DND-41 (cell line): Measurements from ENCODE around the gene COL26A1.
A peak's percentile ranks its signal among the peaks of the same experiment; 100 is the strongest.

ENCODE experiments used
- ATAC-seq: fragments of 200-7000 bp; cut with Tn5 transposase; 3 replicates; pipeline ENCODE4 v1.9.1; 2021; ENCODE audit warnings: low read depth; ENCODE audit not compliant: insufficient read depth
- DNase-seq: peaks from one replicate; pipeline ENCODE4 v3.0.0-alpha.2; 2020
- H2AFZ ChIP-seq: 2 replicates; pipeline ENCODE4 v1.6.0; 2012; ENCODE audit warnings: low read depth, low read length
- H3K27ac ChIP-seq: 2 replicates; pipeline ENCODE4 v1.5.1; 2012; ENCODE audit warnings: low read length, inconsistent platforms
- H3K27me3 ChIP-seq: fragments of 200-600 bp; sonication (generic); 2 replicates; pipeline ENCODE4 v1.6.0; 2012; ENCODE audit warnings: low read length, mild to moderate bottlenecking, inconsistent platforms; ENCODE audit not compliant: insufficient read depth, poor library complexity
- H3K36me3 ChIP-seq: 2 replicates; pipeline ENCODE4 v1.5.1; 2012; ENCODE audit warnings: low read length, inconsistent platforms; ENCODE audit not compliant: insufficient read depth
- H3K4me1 ChIP-seq: 2 replicates; pipeline ENCODE4 v1.5.1; 2012; ENCODE audit warnings: mild to moderate bottlenecking, low read length; ENCODE audit not compliant: insufficient read depth
- H3K4me2 ChIP-seq: 2 replicates; pipeline ENCODE4 v1.6.0; 2012; ENCODE audit warnings: mild to moderate bottlenecking, moderate library complexity, low read length, inconsistent platforms; ENCODE audit not compliant: insufficient read depth
- H3K4me3 ChIP-seq, 2 experiments: fragments of 200-600 bp in 1 of 2; shearing (Covaris generic) in 1 of 2; 2 replicates each; pipeline ENCODE4 v1.5.1; 2012 to 2016; ENCODE audit warnings: inconsistent platforms in 2 of 2, low read length in 2 of 2, mild to moderate bottlenecking in 2 of 2, low read depth in 1 of 2, moderate library complexity in 1 of 2
- H3K79me2 ChIP-seq: 2 replicates; pipeline ENCODE4 v1.6.0; 2012; ENCODE audit warnings: low read length, inconsistent platforms; ENCODE audit not compliant: insufficient read depth
- H3K9ac ChIP-seq: 2 replicates; pipeline ENCODE4 v1.6.0; 2012; ENCODE audit warnings: low read depth, mild to moderate bottlenecking, inconsistent platforms, low read length, moderate library complexity
- H3K9me3 ChIP-seq: 2 replicates; pipeline ENCODE4 v1.5.1; 2012; ENCODE audit warnings: low read length, moderate library complexity, mild to moderate bottlenecking, inconsistent platforms; ENCODE audit not compliant: insufficient read depth, severe bottlenecking
- H4K20me1 ChIP-seq: 2 replicates; pipeline ENCODE4 v1.6.0; 2012; ENCODE audit warnings: low read length; ENCODE audit not compliant: insufficient read depth
- EZH2 ChIP-seq: IDR thresholded peaks from 3 replicates; pipeline ENCODE4 v1.6.1; 2012; ENCODE audit warnings: borderline replicate concordance, low read depth, mild to moderate bottlenecking, moderate library complexity, low read length, inconsistent platforms; ENCODE audit not compliant: severe bottlenecking
- TF ChIP-seq, protein P1 (sequence below): IDR thresholded peaks from 2 replicates; pipeline ENCODE4 v1.5.1; 2012; ENCODE audit warnings: borderline replicate concordance, low read length, moderate library complexity, mild to moderate bottlenecking; ENCODE audit not compliant: poor library complexity, severe bottlenecking; ENCODE audit errors: extremely low read depth

Gene COL26A1

DNA sequence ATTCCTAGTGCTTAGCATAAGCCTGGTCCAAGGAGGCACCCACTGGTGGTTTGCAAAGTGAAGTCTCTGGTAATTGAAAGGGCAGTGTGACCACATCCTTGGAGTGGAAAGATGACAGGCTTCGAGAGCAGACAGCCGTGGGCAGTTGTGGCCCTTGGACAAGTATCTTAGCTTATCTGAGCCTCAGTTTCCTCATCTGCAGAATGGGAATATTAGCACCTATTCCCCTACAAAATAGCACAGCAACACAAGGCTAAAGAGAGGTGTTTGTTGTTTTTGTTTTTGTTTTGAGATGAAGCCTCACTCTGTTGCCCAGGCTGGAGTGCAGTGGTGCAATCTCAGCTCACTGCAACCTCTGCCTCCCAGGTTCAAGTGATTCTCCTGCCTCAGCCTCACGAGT, 237.1 kb downstream of the COL26A1 start:
- Histone ChIP-seq H4K20me1 (no peaks in the 10 kb centered on the region; the same call in 1 of the 2 replicates), H3K36me3 (no peaks in the 10 kb centered on the region), H3K79me2 (no peaks in the 10 kb centered on the region), H3K4me3 (no peak overlapping the region), H3K27ac (no peak overlapping the region), H2AFZ (no peak overlapping the region), H3K9ac (no peak overlapping the region), H3K9me3 (no peaks in the 10 kb centered on the region), H3K27me3 (no peaks in the 10 kb centered on the region), H3K4me2 (no peak overlapping the region), H3K4me1 (peaks cover 3% of the 10 kb centered on the region)
- no peak for DNase-seq
- ATAC-seq: no peak
- TF ChIP-seq, protein P1, sequence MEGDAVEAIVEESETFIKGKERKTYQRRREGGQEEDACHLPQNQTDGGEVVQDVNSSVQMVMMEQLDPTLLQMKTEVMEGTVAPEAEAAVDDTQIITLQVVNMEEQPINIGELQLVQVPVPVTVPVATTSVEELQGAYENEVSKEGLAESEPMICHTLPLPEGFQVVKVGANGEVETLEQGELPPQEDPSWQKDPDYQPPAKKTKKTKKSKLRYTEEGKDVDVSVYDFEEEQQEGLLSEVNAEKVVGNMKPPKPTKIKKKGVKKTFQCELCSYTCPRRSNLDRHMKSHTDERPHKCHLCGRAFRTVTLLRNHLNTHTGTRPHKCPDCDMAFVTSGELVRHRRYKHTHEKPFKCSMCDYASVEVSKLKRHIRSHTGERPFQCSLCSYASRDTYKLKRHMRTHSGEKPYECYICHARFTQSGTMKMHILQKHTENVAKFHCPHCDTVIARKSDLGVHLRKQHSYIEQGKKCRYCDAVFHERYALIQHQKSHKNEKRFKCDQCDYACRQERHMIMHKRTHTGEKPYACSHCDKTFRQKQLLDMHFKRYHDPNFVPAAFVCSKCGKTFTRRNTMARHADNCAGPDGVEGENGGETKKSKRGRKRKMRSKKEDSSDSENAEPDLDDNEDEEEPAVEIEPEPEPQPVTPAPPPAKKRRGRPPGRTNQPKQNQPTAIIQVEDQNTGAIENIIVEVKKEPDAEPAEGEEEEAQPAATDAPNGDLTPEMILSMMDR: no peak
- no peak for TF ChIP-seq EZH2

DNA sequence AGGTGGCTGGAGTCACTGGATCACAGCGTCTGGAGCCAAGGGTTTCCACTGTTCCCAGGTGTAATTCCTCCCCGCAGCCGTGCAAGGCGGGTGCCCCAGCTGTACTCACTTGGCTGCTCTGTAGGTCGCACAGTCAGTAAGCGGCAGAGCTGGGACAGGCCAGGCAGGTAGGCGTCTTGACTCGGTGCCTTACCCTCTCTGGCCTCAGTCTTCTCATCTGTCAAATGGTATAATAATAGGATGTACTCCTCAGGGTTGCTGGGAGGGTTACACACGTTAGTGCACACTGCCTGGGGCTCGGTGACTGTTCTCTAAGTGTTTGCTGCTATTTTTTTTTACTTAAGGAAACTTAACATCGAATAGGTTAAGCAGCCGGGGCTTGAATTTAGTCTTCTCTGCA, 239.4 kb downstream of the COL26A1 start:
- H2AFZ ChIP-seq: no peak overlapping the region
- no peak overlapping the region for H3K9ac ChIP-seq
- no peaks in the 10 kb centered on the region for H3K27me3 ChIP-seq
- TF ChIP-seq, protein P1: no peak
- no peak for TF ChIP-seq EZH2
- ATAC-seq (peak; percentile 27; the same call in 1 of the 3 replicates), DNase-seq (no peak)
- H3K4me3 ChIP-seq: no peak overlapping the region
- H3K9me3 ChIP-seq: no peaks in the 10 kb centered on the region
- no peaks in the 10 kb centered on the region for H3K36me3 ChIP-seq
- H3K4me2 ChIP-seq: no peak overlapping the region
- H3K4me1 ChIP-seq: peaks cover 3% of the 10 kb centered on the region
- H3K79me2 ChIP-seq: no peaks in the 10 kb centered on the region
- H3K27ac ChIP-seq: no peak overlapping the region
- H4K20me1 ChIP-seq: no peaks in the 10 kb centered on the region; the same call in 1 of the 2 replicates

DNA sequence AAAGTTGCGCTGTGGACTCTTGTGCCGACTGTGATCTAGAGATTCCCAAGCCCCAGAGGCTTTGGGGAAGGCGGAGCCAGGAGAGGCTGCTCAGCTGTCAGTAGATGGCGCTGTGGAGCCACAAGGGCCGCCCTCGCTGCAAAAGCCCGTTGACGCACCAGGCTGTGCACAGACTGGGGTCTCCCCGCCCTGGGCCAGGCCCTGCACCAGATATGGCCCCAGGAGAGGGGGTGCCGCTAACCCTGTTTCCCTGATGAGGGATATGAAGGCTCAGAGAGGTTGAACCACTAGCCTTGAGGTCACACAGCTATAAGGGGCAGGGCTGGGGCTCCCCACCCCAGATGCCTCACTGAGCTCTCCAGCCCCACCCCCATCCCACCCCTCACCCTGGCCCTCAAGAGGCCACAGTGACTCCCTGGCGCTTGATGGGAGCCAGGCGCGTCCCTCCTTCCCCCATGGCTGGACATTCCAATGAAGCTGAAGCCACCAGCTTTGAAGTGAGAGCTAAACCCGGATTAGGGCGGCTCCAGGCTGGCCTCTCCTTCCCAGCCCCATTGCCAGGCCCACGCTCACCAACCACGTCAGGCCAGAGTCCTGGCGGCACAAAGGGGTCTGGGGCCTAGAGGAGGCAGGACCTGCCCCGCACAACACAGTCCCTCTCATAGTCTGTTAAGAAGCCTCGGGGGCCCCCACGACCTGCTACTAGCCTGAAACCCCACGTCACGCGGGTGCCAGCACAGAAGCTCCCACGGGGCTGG, 240.0 kb downstream of the COL26A1 start:
- H3K4me1 ChIP-seq: peaks cover 3% of the 10 kb centered on the region
- no peaks in the 10 kb centered on the region for H3K27me3 ChIP-seq
- DNase-seq: peak; percentile 82
- no peaks in the 10 kb centered on the region for H3K9me3 ChIP-seq
- no peaks in the 10 kb centered on the region for H3K36me3 ChIP-seq
- TF ChIP-seq, protein P1: peak; percentile 95
- TF ChIP-seq EZH2: no peak
- H3K79me2 ChIP-seq: no peaks in the 10 kb centered on the region
- H4K20me1 ChIP-seq: no peaks in the 10 kb centered on the region; the same call in 1 of the 2 replicates
- H3K27ac ChIP-seq: no peak overlapping the region
- 0 out of 2 replicates have a peak overlapping the region, but pooled peaks have one; percentile 54 for H2AFZ ChIP-seq
- no peak overlapping the region for H3K4me3 ChIP-seq
- peak; percentile 99 for ATAC-seq
- no peak overlapping the region for H3K9ac ChIP-seq
- peak overlapping the region; percentile 46 for H3K4me2 ChIP-seq
